Choroid plexus epithelial cell (primary cell): ENCODE data around the gene MAEL.

ENCODE experiments used
- DNase-seq: peaks from one replicate; pipeline ENCODE4 v3.0.0-alpha.2; 2010; ENCODE audit warnings: low read depth
- H3K4me3 ChIP-seq: 2 replicates; pipeline ENCODE4 v1.5.1; 2011; ENCODE audit warnings: low read depth, mild to moderate bottlenecking, control low read depth, low read length, moderate library complexity
- CTCF ChIP-seq: conservative IDR thresholded peaks from 2 replicates; pipeline ENCODE4 v1.5.1; 2011; ENCODE audit warnings: low read depth, mild to moderate bottlenecking, control low read depth, inconsistent platforms, low read length, moderate library complexity

Gene MAEL

GRCh38 chr1:166977951-166978350 lies 11.1 kb upstream of the MAEL start:
- no peak for DNase-seq
- TF ChIP-seq CTCF = no peak

GRCh38 chr1:166978821-166979220 lies 10.3 kb upstream of the MAEL start:
- no peak overlapping the region for H3K4me3 ChIP-seq
- no peak for DNase-seq
- TF ChIP-seq CTCF = no peak

More at GRCh38 chr1:166977951-166978350, 11.1 kb upstream of the MAEL start:
- H3K4me3 ChIP-seq = no peak overlapping the region

- H3K4me3 ChIP-seq = no peak overlapping the region
- no peak for DNase-seq
- no peak for TF ChIP-seq CTCF
These were observed 8.7 kb upstream of the MAEL start for GRCh38 chr1:166980383-166980782.

GRCh38 chr1:166980818-166981217 lies 8.3 kb upstream of the MAEL start:
- no peak for TF ChIP-seq CTCF
- H3K4me3 ChIP-seq = no peak overlapping the region
- no peak for DNase-seq

- H3K4me3 ChIP-seq = no peak overlapping the region
- no peak for TF ChIP-seq CTCF
- DNase-seq = no peak
These were observed 7.5 kb upstream of the MAEL start for GRCh38 chr1:166981589-166981988.

- peak; percentile 60 for DNase-seq
- H3K4me3 ChIP-seq = no peak overlapping the region
- no peak for TF ChIP-seq CTCF
These were observed 10.0 kb downstream of the MAEL start for GRCh38 chr1:166999075-166999474.

- no peak for DNase-seq
- TF ChIP-seq CTCF = no peak
- no peak overlapping the region for H3K4me3 ChIP-seq
These were observed 10.5 kb downstream of the MAEL start for GRCh38 chr1:166999500-167000055.
